Osteocyte (in vitro differentiated cells): ENCODE results near the gene CHIC2. TPM values are rescaled to one million over a fixed set of nuclear protein-coding genes. Genes with fewer than 3 reads are reported as not detected.

Experiments
- DNase-seq: peaks from one replicate; pipeline ENCODE4 v3.0.0; 2021; ENCODE audit warnings: mixed read lengths; ENCODE audit not compliant: unreplicated experiment; ENCODE audit errors: extremely low spot score
- H3K27ac Mint-ChIP-seq: one replicate; pipeline ENCODE4 v1.8.0; 2021; ENCODE audit warnings: mild to moderate bottlenecking, mixed read lengths; ENCODE audit not compliant: unreplicated experiment
- H3K27me3 Mint-ChIP-seq: one replicate; pipeline ENCODE4 v1.8.0; 2021; ENCODE audit warnings: mixed read lengths; ENCODE audit not compliant: unreplicated experiment
- H3K36me3 Mint-ChIP-seq: one replicate; pipeline ENCODE4 v1.8.0; 2021; ENCODE audit warnings: mixed read lengths; ENCODE audit not compliant: unreplicated experiment
- H3K4me1 Mint-ChIP-seq: one replicate; pipeline ENCODE4 v1.8.0; 2021; ENCODE audit warnings: mixed read lengths; ENCODE audit not compliant: unreplicated experiment
- H3K4me3 Mint-ChIP-seq: one replicate; pipeline ENCODE4 v1.8.0; 2021; ENCODE audit warnings: mild to moderate bottlenecking, moderate library complexity, mixed read lengths; ENCODE audit not compliant: unreplicated experiment
- H3K9me3 Mint-ChIP-seq: one replicate; pipeline ENCODE4 v1.8.0; 2021; ENCODE audit warnings: mixed read lengths; ENCODE audit not compliant: unreplicated experiment
- total RNA-seq: library from RNA; stranded (reverse); gene quantifications from 2 replicates; pipeline ENCODE4 v1.2.1, GENCODE V29; 2021
- TF ChIP-seq, protein P1 (sequence below): fragments of 200-600 bp; sonication (generic); IDR thresholded peaks from 2 replicates; pipeline ENCODE4 v1.5.0; 2021; ENCODE audit warnings: antibody characterized with exemption, mild to moderate bottlenecking, moderate library complexity

CHIC2 gene
- total RNA-seq, 1 donor from 2014 or later, result 64.1 TPM

DNA sequence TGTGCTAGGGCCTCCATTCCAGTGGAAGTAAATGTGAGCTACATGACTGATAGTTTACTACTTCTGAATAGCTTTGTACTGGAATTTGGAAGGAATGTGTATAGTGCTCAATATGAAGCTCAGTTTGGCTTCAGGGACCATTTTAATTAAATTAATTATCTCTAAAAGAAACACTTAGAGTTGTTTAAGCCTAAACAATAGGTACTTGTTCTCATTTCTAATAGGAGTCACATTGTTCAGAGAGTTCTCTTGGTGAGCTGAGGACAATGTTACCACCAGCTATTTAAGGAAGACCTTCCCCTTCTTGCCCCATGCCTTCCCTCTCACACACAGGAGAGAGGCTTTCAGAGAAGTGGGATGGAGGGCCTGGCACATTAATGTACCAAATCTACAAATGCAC lies 78.3 kb downstream of the CHIC2 start:
- H3K27ac Mint-ChIP-seq, result no peak overlapping the region
- H3K36me3 Mint-ChIP-seq, result no peaks in the 10 kb centered on the region
- TF ChIP-seq, protein P1, sequence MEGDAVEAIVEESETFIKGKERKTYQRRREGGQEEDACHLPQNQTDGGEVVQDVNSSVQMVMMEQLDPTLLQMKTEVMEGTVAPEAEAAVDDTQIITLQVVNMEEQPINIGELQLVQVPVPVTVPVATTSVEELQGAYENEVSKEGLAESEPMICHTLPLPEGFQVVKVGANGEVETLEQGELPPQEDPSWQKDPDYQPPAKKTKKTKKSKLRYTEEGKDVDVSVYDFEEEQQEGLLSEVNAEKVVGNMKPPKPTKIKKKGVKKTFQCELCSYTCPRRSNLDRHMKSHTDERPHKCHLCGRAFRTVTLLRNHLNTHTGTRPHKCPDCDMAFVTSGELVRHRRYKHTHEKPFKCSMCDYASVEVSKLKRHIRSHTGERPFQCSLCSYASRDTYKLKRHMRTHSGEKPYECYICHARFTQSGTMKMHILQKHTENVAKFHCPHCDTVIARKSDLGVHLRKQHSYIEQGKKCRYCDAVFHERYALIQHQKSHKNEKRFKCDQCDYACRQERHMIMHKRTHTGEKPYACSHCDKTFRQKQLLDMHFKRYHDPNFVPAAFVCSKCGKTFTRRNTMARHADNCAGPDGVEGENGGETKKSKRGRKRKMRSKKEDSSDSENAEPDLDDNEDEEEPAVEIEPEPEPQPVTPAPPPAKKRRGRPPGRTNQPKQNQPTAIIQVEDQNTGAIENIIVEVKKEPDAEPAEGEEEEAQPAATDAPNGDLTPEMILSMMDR, result no peak
- no peaks in the 10 kb centered on the region for H3K9me3 Mint-ChIP-seq
- no peak for DNase-seq
- no peak overlapping the region for H3K4me3 Mint-ChIP-seq
- H3K4me1 Mint-ChIP-seq, result peaks cover 2% of the 10 kb centered on the region
- H3K27me3 Mint-ChIP-seq, result no peaks in the 10 kb centered on the region

DNA sequence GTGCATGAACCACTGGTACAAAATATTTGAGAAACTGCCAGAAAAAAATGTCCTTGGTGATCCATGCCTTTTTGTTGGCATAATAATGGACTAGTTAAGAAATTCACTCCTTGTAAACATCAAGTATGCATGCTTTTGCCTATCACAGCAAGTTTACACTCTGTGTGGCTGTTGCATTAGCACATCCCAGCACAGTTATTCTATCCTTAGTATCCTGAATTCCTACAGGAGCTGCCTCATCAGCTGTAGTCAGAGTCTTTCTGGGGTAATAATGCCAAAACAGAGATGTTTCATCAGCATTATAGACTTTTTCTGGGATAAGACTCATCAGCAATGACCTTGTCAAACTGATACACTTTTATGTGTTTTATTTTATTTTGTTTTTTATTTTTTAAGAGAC lies 82.8 kb downstream of the CHIC2 start:
- Mint-ChIP-seq H3K36me3 (no peaks in the 10 kb centered on the region), H3K9me3 (no peaks in the 10 kb centered on the region), H3K27ac (no peak overlapping the region), H3K4me1 (peaks cover 2% of the 10 kb centered on the region), H3K27me3 (no peaks in the 10 kb centered on the region), H3K4me3 (no peak overlapping the region)
- TF ChIP-seq, protein P1, result no peak
- DNase-seq, result no peak

DNA sequence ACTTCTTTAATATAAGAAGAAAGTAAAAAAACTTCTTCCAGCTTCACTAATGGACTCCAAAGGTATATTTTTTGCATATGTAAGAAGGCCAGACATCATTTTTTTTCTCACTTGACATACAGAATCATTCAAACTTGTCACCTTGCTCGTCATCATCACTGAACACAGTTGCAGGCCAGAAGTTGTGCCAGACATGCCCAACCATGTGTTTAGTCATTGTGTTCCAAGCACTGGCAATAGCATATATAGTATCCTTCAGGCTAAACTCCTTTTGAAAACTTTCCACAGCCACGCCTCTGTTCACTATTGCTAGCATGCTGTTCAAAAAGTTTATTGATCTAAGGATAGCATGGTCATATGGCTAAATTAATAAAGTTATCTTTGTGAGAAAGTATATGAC lies 83.3 kb downstream of the CHIC2 start:
- Mint-ChIP-seq H3K27me3 (no peaks in the 10 kb centered on the region), H3K4me1 (no peaks in the 10 kb centered on the region), H3K9me3 (no peaks in the 10 kb centered on the region), H3K27ac (no peak overlapping the region), H3K36me3 (no peaks in the 10 kb centered on the region), H3K4me3 (no peak overlapping the region)
- TF ChIP-seq, protein P1, result no peak
- no peak for DNase-seq

DNA sequence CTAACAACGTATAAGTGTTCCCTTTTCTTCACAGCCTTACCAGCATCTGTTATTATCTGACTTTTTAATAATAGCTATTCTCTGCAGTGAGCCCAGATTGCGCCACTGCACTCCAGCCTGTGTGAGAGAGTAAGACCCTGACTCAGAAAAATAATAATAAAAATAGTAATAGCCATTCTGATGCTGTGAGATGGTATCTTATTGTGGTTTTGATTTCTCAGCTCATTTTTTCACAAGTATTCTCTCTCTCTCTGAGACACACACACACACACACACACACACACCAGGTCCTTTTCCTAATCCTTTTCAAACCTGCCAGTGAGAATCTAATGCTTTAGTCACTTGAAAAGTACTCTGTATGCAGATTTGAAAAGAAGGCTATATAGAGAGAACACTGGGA lies 89.8 kb downstream of the CHIC2 start:
- no peaks in the 10 kb centered on the region for H3K36me3 Mint-ChIP-seq
- no peak overlapping the region for H3K4me3 Mint-ChIP-seq
- DNase-seq, result no peak
- no peak overlapping the region for H3K27ac Mint-ChIP-seq
- H3K27me3 Mint-ChIP-seq, result no peaks in the 10 kb centered on the region
- no peaks in the 10 kb centered on the region for H3K4me1 Mint-ChIP-seq
- TF ChIP-seq, protein P1, result no peak
- peaks cover 5% of the 10 kb centered on the region for H3K9me3 Mint-ChIP-seq

DNA sequence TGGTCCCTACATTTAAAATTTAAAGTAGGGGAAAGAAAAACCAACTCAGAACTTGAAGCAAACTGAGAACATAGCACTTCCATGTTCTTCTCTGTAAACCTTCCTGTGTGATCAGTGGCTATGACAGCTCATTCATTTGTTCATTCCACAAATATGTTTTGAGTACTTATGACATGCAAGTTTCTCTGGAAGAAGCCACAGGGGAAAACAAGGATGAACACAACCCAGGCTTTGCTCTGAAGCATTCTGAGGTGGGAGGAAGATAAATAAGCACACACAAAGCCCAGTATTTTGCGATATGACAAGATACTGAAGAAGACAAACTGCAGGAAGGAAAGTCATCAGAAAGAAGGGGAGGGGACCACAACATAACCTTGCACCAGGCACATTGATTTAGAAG lies 96.4 kb downstream of the CHIC2 start:
- DNase-seq, result no peak
- Mint-ChIP-seq H3K27me3 (no peaks in the 10 kb centered on the region), H3K4me1 (peaks cover 15% of the 10 kb centered on the region), H3K4me3 (no peak overlapping the region), H3K27ac (no peak overlapping the region), H3K36me3 (no peaks in the 10 kb centered on the region), H3K9me3 (no peaks in the 10 kb centered on the region)
- TF ChIP-seq, protein P1, result no peak
